Smooth muscle cell (in vitro differentiated cells): Measurements from ENCODE around the gene PLIN1. TPM values are rescaled to one million over a fixed set of nuclear protein-coding genes. Genes with fewer than 3 reads are reported as not detected.

ENCODE experiments used
- DNase-seq: peaks from one replicate; lab custom pipeline; 2025; ENCODE audit not compliant: unreplicated experiment; lab: John Stamatoyannopoulos, UW
- H2AFZ ChIP-seq: fragments of 200-600 bp; sonication (generic); 2 replicates; pipeline ENCODE4 v1.6.0; 2016; ENCODE audit warnings: antibody characterized with exemption, low read depth, mild to moderate bottlenecking
- H3F3A ChIP-seq: fragments of 200-600 bp; sonication (generic); 2 replicates; pipeline ENCODE4 v1.6.0; 2017; ENCODE audit warnings: antibody characterized with exemption, low read depth
- H3K27ac ChIP-seq: fragments of 200-600 bp; sonication (generic); 2 replicates; pipeline ENCODE4 v1.5.1; 2016; ENCODE audit warnings: low read depth, mild to moderate bottlenecking
- H3K27me3 ChIP-seq: fragments of 200-600 bp; sonication (generic); 2 replicates; pipeline ENCODE4 v1.6.1; 2016; ENCODE audit warnings: low read depth, mild to moderate bottlenecking
- H3K36me3 ChIP-seq: fragments of 200-600 bp; sonication (generic); 2 replicates; pipeline ENCODE4 v1.5.1; 2016; ENCODE audit warnings: low read depth
- H3K4me1 ChIP-seq: fragments of 200-600 bp; sonication (generic); 2 replicates; pipeline ENCODE4 v1.5.1; 2016; ENCODE audit warnings: low read depth
- H3K4me2 ChIP-seq: fragments of 200-600 bp; sonication (generic); 2 replicates; pipeline ENCODE4 v1.6.0; 2016; ENCODE audit warnings: mild to moderate bottlenecking
- H3K4me3 ChIP-seq: fragments of 200-600 bp; sonication (generic); 2 replicates; pipeline ENCODE4 v1.5.1; 2016; ENCODE audit warnings: mild to moderate bottlenecking
- H3K79me2 ChIP-seq: fragments of 200-600 bp; sonication (generic); 2 replicates; pipeline ENCODE4 v1.6.0; 2016; ENCODE audit warnings: low read depth, mild to moderate bottlenecking
- H3K9ac ChIP-seq: fragments of 200-600 bp; sonication (generic); 2 replicates; pipeline ENCODE4 v1.6.0; 2016; ENCODE audit warnings: low read depth
- H3K9me3 ChIP-seq: fragments of 200-600 bp; sonication (generic); replicated peaks from 2 replicates; pipeline ENCODE4 v1.5.1; 2016; ENCODE audit warnings: low read depth
- H4K20me1 ChIP-seq: fragments of 200-600 bp; sonication (generic); 2 replicates; pipeline ENCODE4 v1.6.0; 2016; ENCODE audit warnings: low read depth
- WGBS: methylation state at CpG from one replicate; pipeline ENCODE4 v1.1.7; 2016; ENCODE audit warnings: low lambda C conversion rate; 5-methylcytosine and 5-hydroxymethylcytosine counted together
- polyA plus RNA-seq: library from polyadenylated mRNA; unstranded; fragments of >200 nt; fragmentation: Nextera tagmentation; extraction: Ambion mirVana; gene quantifications from 2 replicates; pipeline ENCODE4 v1.2.1, GENCODE V29; 2016
- total RNA-seq: library from RNA; depleted of rRNA; stranded (reverse); fragments of >200 nt; gene quantifications from 2 replicates; pipeline ENCODE4 v1.2.3, GENCODE V29; 2014
- TF ChIP-seq, protein P1 (sequence below): fragments of 200-600 bp; sonication (generic); IDR thresholded peaks from 2 replicates; pipeline ENCODE4 v1.5.1; 2017; ENCODE audit warnings: borderline replicate concordance, mild to moderate bottlenecking, antibody characterized with exemption; ENCODE audit not compliant: insufficient read depth, poor library complexity, severe bottlenecking

The PLIN1 gene
- total and polyA plus RNA-seq, 2 experiments from 2014 or later, result 0.04 to 0.66 TPM

DNA sequence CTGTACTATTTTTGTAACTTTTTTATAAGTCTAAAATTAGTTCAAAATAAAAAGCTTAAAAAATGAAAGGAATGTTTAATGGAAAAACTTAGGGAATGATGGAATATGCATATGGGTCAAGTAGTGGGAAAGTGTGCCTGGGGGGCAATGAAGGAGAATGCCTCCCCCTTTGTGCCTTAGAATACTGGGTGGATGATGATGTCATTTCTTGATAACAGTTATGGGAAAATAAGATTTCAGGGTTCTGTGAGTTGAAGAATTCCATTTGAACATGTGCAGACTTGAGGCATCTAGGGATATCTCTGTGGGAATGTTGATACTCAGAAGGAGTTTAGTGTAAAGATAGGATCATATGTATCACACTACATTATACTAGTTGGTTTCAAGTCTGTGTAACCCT is 25.2 kb upstream of the PLIN1 start:
- Histone ChIP-seq H3K27ac (no peak overlapping the region), H3F3A (no peaks in the 10 kb centered on the region), H3K9me3 (no peaks in the 10 kb centered on the region), H3K79me2 (no peaks in the 10 kb centered on the region), H3K4me3 (no peak overlapping the region), H3K4me2 (no peak overlapping the region), H4K20me1 (no peaks in the 10 kb centered on the region), H3K4me1 (no peaks in the 10 kb centered on the region), H3K27me3 (peaks cover 21% of the 10 kb centered on the region), H3K36me3 (no peaks in the 10 kb centered on the region), H3K9ac (no peak overlapping the region), H2AFZ (no peak overlapping the region)
- TF ChIP-seq, protein P1, sequence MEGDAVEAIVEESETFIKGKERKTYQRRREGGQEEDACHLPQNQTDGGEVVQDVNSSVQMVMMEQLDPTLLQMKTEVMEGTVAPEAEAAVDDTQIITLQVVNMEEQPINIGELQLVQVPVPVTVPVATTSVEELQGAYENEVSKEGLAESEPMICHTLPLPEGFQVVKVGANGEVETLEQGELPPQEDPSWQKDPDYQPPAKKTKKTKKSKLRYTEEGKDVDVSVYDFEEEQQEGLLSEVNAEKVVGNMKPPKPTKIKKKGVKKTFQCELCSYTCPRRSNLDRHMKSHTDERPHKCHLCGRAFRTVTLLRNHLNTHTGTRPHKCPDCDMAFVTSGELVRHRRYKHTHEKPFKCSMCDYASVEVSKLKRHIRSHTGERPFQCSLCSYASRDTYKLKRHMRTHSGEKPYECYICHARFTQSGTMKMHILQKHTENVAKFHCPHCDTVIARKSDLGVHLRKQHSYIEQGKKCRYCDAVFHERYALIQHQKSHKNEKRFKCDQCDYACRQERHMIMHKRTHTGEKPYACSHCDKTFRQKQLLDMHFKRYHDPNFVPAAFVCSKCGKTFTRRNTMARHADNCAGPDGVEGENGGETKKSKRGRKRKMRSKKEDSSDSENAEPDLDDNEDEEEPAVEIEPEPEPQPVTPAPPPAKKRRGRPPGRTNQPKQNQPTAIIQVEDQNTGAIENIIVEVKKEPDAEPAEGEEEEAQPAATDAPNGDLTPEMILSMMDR, result no peak
- no peak for DNase-seq

DNA sequence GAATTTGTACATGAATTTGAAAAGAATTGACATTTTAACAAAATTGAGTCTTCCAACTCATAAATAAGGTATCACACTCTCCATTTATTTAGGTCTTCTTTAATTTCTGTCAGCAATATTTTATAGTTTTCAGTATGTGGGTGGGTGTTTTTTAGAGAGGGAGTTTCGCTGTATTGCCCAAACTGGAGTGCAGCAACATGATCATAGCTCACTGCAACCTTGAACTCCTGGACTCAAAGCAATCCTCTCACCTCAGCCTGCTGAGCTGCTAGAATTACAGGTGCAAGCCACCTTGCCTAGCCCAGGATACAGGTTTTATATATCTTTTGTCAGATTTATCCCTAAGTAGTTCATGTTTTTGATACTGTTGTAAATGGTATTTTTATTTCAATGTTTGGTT is 16.0 kb upstream of the PLIN1 start:
- H3K27me3 ChIP-seq, result peaks cover 23% of the 10 kb centered on the region
- H3K79me2 ChIP-seq, result no peaks in the 10 kb centered on the region
- no peak overlapping the region for H3K27ac ChIP-seq
- H3K4me3 ChIP-seq, result no peak overlapping the region
- WGBS, result 56% methylated on average over 1 of the region's 1 CpG
- H3K36me3 ChIP-seq, result no peaks in the 10 kb centered on the region
- H3F3A ChIP-seq, result no peaks in the 10 kb centered on the region
- H3K9ac ChIP-seq, result no peak overlapping the region
- no peak overlapping the region for H3K4me2 ChIP-seq
- TF ChIP-seq, protein P1, result no peak
- DNase-seq, result no peak
- H2AFZ ChIP-seq, result no peak overlapping the region
- H3K4me1 ChIP-seq, result no peaks in the 10 kb centered on the region
- H4K20me1 ChIP-seq, result no peaks in the 10 kb centered on the region
- no peaks in the 10 kb centered on the region for H3K9me3 ChIP-seq

DNA sequence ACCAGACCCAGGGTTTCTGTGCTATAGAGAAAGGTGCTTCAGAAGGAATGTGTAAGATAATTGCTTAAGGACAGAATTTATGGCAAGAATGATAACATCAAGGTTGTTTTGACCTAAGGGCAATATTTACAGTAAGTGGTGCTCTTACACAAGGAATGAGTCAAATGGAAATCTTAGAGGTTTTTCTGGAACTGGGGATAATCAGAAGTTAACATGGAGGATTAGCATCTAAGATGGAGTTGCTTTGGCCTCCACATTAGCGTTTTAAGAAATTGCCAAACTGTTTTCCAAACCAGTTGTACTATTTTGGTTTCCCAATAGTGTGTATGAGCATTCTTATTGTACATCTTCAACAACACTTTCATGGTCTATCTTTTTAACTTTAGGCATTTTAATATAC is 14.5 kb upstream of the PLIN1 start:
- no peak overlapping the region for H3K4me2 ChIP-seq
- no peaks in the 10 kb centered on the region for H3K4me1 ChIP-seq
- no peaks in the 10 kb centered on the region for H3K79me2 ChIP-seq
- no peaks in the 10 kb centered on the region for H4K20me1 ChIP-seq
- H3K4me3 ChIP-seq, result no peak overlapping the region
- H3K9me3 ChIP-seq, result no peaks in the 10 kb centered on the region
- H3K27me3 ChIP-seq, result peaks cover 12% of the 10 kb centered on the region
- no peaks in the 10 kb centered on the region for H3F3A ChIP-seq
- H3K36me3 ChIP-seq, result no peaks in the 10 kb centered on the region
- no peak for DNase-seq
- 55% methylated on average over 1 of the region's 1 CpG for WGBS
- no peak overlapping the region for H2AFZ ChIP-seq
- H3K27ac ChIP-seq, result no peak overlapping the region
- no peak overlapping the region for H3K9ac ChIP-seq
- TF ChIP-seq, protein P1, result no peak

GRCh38 chr15:89693091-89693490 is 13.9 kb upstream of the PLIN1 start:
- Histone ChIP-seq H3K9me3 (no peaks in the 10 kb centered on the region), H3K4me1 (no peaks in the 10 kb centered on the region), H3K27ac (no peak overlapping the region)

More at GRCh38 chr15:89693091-89693490, 13.9 kb upstream of the PLIN1 start:
- Histone ChIP-seq H3F3A (no peaks in the 10 kb centered on the region), H3K36me3 (no peaks in the 10 kb centered on the region), H3K27me3 (peaks cover 12% of the 10 kb centered on the region), H4K20me1 (no peaks in the 10 kb centered on the region), H3K79me2 (no peaks in the 10 kb centered on the region), H3K4me3 (no peak overlapping the region), H3K9ac (no peak overlapping the region), H3K4me2 (no peak overlapping the region), H2AFZ (no peak overlapping the region)
- TF ChIP-seq, protein P1, result no peak
- WGBS, result 61% methylated on average over 2 of the region's 2 CpGs
- DNase-seq, result no peak
